Lower leg skin (tissue), 3 donors: ENCODE data around the gene TMEM238.

Source experiments
- CTCF ChIP-seq, 3 donors: fragments of 450-650 bp; IDR thresholded peaks; one replicate each; pipeline ENCODE4 v1.5.1; 2016; ENCODE audit warnings: antibody characterized with exemption in 3 of 3, mild to moderate bottlenecking in 3 of 3, moderate library complexity in 2 of 3
- POLR2A ChIP-seq, 2 donors: fragments of 450-650 bp; IDR thresholded peaks; one replicate each; pipeline ENCODE4 v1.6.1; 2016 to 2017; ENCODE audit warnings: antibody characterized with exemption in 2 of 2, mild to moderate bottlenecking in 1 of 2, moderate library complexity in 1 of 2

GRCh38 chr19:55348317-55349034 lies 35.6 kb downstream of the TMEM238 start:
- TF ChIP-seq CTCF (IDR thresholded peaks at IDR 0.05) = no peak
- no peak for TF ChIP-seq POLR2A (IDR thresholded peaks at IDR 0.05)
